ENCODE data around the gene HSPH1.

The HSPH1 gene

DNA sequence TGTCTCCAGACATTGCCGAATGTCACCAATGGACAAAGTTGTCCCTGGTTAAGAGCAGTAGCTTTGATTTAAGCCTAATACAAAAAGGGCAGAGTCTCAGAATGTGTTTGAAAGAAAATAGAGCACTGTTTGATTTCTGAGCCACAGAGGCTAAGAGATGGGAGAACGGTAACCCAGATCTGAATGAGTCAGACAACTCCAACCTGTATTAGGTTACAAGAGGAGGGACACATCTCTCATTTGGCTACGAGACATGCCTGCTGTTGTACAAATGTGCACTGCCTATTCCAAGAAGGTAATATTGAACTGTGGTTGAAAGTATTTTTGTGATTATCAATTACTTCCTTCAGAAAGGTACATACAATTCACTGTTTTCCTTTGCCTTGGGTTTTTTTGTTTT lies 4.9 kb upstream of the HSPH1 start:
- peak; percentile 47 for ATAC-seq (ENCODE audit: low read depth)

GRCh38 chr13:31162151-31163008 lies 676 bp upstream of the HSPH1 start:
- H3K27me3 ChIP-seq (ENCODE audit: insufficient read depth, poor library complexity, severe bottlenecking): no peaks in the 10 kb centered on the region
- ATAC-seq (ENCODE audit: low read depth) (peak; percentile 92), DNase-seq (ENCODE audit: low spot score) (peak; percentile 96)
- H3K9me3 ChIP-seq (ENCODE audit: severe bottlenecking): no peaks in the 10 kb centered on the region
- peak overlapping the region; percentile 66 for H3K27ac ChIP-seq (ENCODE audit: poor library complexity, severe bottlenecking)
- peaks cover 13% of the 10 kb centered on the region for H3K36me3 ChIP-seq (ENCODE audit: low read depth)
- peak overlapping the region; percentile 68 for H3K4me3 ChIP-seq (ENCODE audit: severe bottlenecking)
- peaks cover 17% of the 10 kb centered on the region for H3K4me1 ChIP-seq (ENCODE audit: insufficient read depth, poor library complexity, severe bottlenecking)
- TF ChIP-seq CTCF (IDR thresholded peaks at IDR 0.05; ENCODE audit: poor library complexity, severe bottlenecking): no peak

More for the DNA sequence above, 4.9 kb upstream of the HSPH1 start:
- Histone ChIP-seq H3K27me3 (ENCODE audit: insufficient read depth, poor library complexity, severe bottlenecking) (no peaks in the 10 kb centered on the region), H3K27ac (ENCODE audit: poor library complexity, severe bottlenecking) (no peak overlapping the region), H3K4me1 (ENCODE audit: insufficient read depth, poor library complexity, severe bottlenecking) (peaks cover 8% of the 10 kb centered on the region), H3K4me3 (ENCODE audit: severe bottlenecking) (no peak overlapping the region), H3K36me3 (ENCODE audit: low read depth) (no peaks in the 10 kb centered on the region), H3K9me3 (ENCODE audit: severe bottlenecking) (no peaks in the 10 kb centered on the region)
- no peak for TF ChIP-seq CTCF (IDR thresholded peaks at IDR 0.05; ENCODE audit: poor library complexity, severe bottlenecking)
- no peak for DNase-seq (ENCODE audit: low spot score)

DNA sequence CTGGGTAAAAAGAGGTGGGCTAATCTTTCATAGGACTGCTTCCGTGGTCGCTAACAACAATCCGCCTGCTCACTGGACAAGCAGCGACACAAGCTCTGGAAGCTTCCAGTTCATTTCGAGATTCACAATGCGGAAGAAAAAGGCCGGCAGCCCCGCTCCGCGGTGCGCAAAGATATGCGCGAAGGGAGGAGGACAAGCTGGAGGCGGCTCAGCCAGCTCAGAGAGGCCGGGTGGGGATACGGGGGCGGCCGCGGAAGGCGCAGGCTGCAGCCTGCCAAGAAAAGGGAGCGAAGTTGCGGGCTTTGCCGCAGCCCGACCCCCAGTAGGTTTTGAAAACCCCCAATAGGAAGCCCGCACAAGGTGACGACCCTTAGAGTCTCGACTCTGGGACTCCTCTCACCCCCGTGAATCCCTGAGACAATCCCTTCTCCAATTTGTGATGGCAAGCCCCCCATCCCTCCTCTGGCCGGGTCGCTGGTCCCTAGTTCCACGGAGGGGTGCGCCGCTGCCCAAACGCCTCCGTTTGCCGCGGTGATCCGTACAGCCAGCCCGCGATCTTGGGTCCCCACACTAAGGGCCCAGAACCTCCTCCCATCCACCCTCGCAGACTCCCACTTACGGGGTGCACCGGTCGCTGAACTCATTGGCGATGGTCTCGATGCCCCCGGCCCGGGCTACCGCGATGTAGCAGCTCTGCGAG lies 697 bp downstream of the HSPH1 start:
- Histone ChIP-seq H3K27ac (ENCODE audit: poor library complexity, severe bottlenecking) (peak overlapping the region; percentile 66), H3K4me1 (ENCODE audit: insufficient read depth, poor library complexity, severe bottlenecking) (peaks cover 10% of the 10 kb centered on the region), H3K9me3 (ENCODE audit: severe bottlenecking) (no peaks in the 10 kb centered on the region), H3K27me3 (ENCODE audit: insufficient read depth, poor library complexity, severe bottlenecking) (no peaks in the 10 kb centered on the region), H3K36me3 (ENCODE audit: low read depth) (peaks cover 24% of the 10 kb centered on the region), H3K4me3 (ENCODE audit: severe bottlenecking) (peak overlapping the region; percentile 68)
- ATAC-seq (ENCODE audit: low read depth) (peak; percentile 28; the same call in 2 of the 3 replicates), DNase-seq (ENCODE audit: low spot score) (no peak)
- no peak for TF ChIP-seq CTCF (IDR thresholded peaks at IDR 0.05; ENCODE audit: poor library complexity, severe bottlenecking)

GRCh38 chr13:31159306-31159705 lies 2.4 kb downstream of the HSPH1 start:
- DNase-seq (ENCODE audit: low spot score) (no peak), ATAC-seq (ENCODE audit: low read depth) (no peak)
- no peaks in the 10 kb centered on the region for H3K27me3 ChIP-seq (ENCODE audit: insufficient read depth, poor library complexity, severe bottlenecking)
- peak overlapping the region; percentile 68 for H3K4me3 ChIP-seq (ENCODE audit: severe bottlenecking)
- no peaks in the 10 kb centered on the region for H3K9me3 ChIP-seq (ENCODE audit: severe bottlenecking)
- no peak overlapping the region for H3K27ac ChIP-seq (ENCODE audit: poor library complexity, severe bottlenecking)
- peaks cover 41% of the 10 kb centered on the region for H3K36me3 ChIP-seq (ENCODE audit: low read depth)
- peaks cover 10% of the 10 kb centered on the region for H3K4me1 ChIP-seq (ENCODE audit: insufficient read depth, poor library complexity, severe bottlenecking)
- TF ChIP-seq CTCF (IDR thresholded peaks at IDR 0.05; ENCODE audit: poor library complexity, severe bottlenecking): no peak
